HG03108 (cell line): Measurements from ENCODE around the gene VSTM1.
"Not testable (repeated sequence)": the region's sequence is repeated elsewhere in the genome, so short reads cannot be mapped to it uniquely, and the experiment has no call there.

Experiments
- ATAC-seq: cut with Tn5 transposase; IDR thresholded peaks from one replicate; pipeline ENCODE4 v1.9.1; 2021; ENCODE audit warnings: moderate library complexity; ENCODE audit not compliant: unreplicated experiment

Gene VSTM1

DNA sequence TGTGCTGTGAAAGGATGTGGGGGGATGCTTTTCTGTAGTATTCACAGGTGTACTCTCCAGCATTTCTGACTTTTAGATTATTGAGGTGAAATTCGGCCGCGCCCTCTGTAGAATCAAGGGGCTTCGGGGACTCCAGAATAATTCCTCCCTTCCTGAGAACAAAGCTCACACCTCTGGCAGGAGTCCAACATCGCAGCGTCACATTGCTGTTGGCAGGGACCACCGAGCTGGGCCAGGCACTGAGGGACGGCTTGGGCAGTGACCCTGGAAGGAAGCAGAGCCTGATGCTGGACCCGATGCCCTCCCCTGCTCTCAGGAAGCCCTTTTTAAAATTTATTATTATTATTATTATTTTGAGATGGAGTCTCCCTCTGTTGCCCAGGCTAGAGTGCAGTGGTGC is 11.2 kb upstream of the VSTM1 start:
- ATAC-seq = no peak

DNA sequence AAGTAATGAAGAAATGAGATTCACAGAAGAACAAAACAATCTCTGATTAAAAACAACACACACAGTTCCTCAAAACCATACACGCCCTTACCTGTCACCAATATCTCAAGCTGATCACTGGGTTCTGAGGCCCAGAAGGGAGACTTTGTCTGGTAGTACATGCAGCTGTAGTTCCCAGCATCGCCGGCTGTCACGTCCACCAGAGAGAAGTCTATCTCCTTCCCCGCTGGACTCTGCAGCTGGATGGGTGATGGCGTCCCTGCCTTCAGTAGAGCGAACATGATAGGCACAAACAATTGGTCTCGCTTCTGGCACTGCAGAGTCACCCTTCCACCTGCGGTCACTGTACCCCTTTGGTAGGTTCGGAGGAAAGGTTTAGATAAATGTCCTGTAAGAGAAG is 10.1 kb upstream of the VSTM1 start:
- ATAC-seq = no peak

DNA sequence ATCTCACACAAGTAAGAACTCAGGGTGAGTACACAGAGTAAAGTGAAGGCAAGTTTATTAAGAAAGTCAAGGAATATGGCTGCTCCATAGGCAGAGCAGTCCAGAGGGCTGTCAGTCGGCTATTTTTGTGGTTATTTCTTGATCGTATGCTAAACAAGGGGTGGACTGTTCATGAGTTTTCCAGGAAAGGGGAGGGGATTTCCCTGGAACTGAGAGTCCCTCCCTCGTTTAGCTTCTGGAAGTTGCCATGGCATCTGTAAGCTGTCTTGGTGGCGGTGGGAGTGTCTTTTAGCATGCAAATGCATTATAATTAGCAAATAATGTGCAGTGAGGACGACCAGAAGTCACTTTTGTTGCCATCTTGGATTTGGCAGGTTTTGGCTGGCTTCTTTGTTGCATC is 5.8 kb upstream of the VSTM1 start:
- no peak for ATAC-seq

DNA sequence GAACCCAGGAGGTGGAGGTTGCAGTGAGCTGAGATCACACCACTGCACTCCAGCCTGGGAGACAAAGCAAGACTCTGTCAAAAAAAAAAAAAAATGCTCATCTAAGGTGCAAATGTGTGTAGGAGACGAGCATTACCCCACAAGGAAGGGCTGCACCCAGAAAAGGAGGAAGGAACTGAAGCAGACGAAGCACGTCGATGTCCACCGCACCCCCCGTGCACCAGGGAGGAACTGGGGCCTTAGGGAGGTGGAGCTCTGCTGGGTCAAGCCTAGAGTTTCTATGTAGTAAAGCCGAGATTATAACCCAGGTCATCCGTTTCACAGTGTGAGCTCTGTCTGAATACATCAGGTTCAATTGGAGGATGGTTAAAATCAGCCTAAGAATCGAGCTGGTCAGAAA is 1.1 kb downstream of the VSTM1 start:
- no peak for ATAC-seq

DNA sequence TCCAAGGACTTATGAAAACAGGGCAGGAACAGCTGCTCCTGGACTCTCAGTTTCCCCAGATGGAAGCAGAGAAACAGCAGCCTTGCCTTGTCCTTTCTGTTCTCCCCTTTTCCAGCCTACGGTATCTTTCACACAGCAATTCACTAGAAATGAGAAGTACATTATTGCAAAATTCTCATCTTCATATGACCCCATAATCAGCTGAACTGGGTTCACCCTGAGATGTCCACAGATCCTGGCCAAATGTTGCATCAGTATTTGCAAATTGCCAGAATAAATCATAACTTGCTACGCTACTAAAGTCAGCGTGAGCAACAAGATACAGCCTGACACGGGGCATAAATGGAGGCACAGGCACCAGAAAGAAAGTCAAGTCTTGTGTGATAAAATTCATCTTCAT is 16.1 kb downstream of the VSTM1 start:
- no peak for ATAC-seq

DNA sequence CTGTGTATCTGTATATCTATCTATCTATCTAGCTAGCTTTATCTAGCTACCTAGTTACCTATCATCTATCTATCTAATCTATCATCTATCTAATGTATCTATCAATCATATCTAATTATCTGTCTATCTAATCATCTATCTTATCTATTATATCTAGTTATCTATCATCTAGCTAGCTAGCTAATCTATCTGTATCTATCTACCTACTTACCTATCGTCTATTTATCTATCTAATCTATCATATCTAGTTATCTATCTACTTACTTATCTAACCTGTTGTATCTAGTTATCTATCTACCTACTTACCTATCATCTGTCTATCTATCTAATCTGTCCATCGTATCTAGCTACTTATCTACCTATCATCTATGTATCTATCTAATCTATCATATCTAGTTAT is 17.9 kb downstream of the VSTM1 start:
- ATAC-seq = no peak

DNA sequence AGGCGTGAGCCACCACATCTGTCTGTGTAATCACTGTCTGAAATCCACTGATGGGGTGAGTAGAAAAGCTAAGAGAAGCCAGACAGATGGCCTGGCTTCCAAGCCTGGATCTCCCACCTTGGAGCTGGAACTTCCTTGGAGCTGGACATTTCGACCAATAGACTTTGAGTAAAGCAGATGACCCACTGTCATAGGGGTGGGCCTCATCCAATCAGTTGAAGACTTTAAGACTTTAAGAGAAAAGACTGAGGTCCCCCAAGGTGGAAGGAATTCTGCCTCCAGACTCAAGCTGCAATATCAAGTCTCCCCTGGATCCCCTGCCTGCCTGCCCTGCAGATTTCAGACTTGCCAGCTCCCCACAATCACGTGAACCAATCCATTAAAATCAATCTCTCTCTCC is 20.7 kb downstream of the VSTM1 start:
- ATAC-seq = no peak

DNA sequence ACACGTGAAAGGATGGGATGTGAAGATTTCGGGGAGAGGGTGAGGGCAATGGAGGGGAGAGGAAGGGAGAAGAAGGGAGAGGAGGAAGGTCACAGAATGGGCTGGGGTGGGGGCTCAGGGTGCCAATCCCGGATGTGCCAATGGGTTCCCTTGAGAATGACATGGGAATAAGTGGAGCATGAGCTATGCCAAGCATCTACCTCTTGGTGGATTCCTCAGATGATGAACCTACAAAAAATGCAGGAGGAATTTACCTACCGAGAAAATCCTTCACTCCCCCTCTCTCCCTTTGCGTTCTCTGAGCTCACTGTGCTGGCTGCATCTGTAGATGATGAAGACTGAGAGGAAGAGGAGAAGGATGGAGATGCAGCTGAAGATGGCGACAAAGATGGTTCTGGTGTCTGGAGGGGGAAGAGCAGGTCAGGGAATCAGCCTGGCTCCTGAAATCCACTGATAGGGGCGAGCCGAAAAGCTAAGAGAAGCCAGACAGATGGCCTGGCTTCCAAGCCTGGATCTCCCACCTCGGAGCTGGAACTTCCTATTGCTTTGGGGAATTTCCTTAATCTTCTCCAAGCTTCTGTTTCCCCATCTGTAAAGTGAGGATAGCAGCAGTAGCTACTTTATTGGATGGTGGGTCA is 21.6 kb downstream of the VSTM1 start:
- ATAC-seq = no peak

DNA sequence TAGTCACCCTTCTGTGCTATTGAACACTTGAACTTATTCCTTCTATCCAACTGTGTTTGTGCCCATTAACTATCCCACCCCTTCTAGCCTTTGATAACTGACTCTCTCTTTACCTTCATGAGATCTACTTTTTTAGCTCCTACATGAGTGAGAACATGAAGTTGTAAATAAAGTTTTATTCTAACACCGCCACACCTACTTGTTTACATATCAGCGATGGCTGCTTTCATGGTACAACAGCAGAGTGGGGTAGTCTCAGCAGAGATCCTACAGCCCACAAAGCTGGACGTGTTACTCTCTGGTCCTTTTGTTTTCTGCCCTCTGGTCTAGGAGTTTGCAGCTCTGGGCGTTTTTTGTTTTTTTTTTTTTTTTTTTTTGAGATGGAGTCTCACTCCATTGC is 23.7 kb downstream of the VSTM1 start:
- ATAC-seq = no peak

DNA sequence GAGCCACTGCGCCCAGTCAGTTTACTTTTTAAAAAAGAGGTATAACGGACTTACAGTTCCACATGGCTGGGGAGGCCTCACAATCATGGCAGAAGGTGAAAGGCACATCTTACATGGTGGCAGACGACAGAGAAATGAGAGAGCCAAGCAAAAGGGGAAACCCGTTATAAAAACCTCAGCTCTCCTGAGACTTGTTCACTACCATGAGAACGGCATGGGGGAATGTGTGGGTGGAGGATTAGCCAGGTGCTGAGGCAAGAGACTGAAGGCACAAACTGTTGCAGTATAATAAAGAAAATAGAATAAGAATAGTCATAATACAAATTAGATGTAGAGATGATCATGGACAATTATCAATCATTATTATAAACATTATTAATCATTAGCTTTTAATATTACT is 27.2 kb downstream of the VSTM1 start:
- ATAC-seq = not testable (repeated sequence)

DNA sequence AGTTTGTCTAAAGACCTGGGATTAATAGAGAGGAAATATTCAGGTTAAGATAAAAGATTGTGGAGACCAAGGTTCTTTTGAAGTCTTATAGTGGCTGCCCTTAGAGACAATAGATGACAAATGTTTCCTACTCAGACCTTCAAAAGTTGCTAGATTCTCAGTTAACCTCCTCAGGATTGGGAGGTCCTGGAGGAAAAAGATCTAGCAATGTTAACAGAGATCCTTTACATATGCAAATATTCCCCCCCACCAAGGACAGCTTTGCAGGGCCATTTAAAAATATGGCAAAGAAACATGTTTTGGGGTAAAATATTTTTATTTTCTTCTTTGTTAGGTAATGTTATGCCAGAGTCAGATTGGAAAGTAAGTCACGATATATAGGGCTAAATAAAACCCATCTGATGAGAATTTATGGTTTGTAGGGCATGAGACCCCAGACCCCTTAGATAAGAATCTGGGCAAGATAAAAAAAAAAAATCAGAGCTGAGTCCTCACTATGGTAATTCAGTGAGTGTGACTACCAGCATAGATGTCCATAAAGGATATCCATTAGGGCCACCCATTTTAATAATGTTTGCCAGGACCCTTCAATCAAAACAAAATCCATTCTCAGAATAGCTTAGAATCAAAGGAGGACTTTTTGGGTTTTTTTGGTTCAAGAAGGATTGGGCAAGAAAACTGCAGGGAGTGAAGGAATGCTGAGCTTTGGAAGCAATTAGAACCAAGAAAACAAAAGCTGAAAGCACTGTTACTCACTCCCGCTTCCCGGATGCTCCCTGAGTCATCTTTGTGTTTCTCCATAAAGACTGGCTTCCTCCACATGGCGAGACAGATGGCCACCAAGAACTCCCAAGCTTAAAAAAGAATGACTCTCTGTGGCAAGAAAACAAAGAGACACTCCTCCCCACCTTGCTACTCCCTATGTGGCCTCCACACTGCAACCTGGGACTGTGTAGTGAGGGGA is 28.2 kb downstream of the VSTM1 start:
- ATAC-seq = no peak

DNA sequence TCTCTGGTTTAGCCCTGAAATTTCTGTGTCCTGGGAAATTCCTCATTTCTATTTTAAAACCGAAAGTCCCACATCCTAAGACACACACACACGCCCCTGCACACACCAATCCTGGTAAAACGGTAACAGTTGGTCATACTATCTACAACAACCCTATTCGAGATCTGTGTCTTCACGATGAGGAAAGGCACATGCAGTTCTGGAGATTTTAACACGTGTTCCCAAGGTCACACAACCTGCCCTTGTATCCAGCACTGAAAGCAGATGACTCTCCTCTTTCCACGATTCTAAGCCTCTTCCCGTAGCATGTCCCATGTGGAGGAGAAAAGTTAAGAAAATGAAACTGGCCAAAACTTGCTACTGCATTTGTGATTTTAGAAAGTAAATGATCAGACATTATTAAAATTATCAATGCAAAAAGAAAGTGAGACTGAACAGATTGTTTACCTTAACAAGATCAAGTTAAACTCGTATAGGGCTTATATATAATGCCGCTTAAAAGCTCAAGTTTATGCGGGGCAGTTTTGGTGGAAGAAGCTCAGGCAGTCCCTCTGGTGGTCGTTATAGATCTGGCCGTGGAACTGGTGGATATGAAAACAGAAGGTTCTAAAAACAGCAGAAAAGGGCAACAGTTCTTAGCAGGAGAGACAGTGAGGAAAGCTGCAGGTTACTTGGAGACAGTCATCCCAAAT is 32.7 kb downstream of the VSTM1 start:
- ATAC-seq = no peak

DNA sequence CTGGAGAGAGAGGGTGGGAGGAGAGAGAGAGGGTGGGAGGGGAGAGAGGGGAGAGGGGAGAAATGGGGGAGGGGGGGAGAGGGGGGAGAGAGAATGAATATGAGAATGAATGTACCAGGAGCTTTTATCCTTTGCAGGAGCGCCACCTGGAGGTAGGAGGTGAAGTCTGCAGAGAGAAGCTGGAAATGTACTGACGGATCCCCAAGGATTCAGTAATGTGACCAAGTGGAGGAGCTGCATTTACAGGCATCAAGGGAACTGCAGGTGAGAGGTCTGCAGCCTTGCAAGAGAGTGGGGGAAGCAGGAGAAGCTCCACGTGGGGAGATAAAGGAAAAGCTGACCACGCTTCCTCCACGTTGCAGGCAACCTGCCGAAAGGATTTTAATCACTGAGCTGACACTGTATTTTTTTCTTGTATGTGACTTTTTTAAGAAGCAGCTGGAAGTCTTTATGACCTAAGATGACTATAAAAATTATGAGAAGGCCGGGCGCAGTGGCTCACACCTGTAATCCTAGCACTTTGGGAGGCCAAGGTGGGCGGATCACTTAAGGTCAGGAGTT is 33.7 kb downstream of the VSTM1 start:
- no peak for ATAC-seq

DNA sequence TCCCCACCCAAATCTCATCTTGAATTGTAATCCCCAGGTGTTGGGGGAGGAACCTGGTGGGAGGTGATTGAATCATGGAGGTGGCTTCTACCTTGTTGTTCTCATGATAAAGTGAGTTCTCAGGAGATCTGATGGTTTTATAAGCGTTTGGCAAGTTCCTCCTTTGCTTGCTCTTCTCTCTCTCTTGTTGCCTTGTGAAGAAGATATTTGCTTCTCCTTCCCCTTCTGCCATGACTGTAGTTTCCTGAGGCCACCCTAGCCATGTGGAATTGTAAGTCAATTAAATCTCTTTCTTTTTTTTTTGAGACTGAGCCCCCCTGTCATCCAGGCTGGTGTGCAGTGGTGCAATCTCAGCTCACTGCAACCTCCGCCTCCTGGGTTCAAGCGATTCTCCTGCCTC is 34.4 kb downstream of the VSTM1 start:
- ATAC-seq = no peak

DNA sequence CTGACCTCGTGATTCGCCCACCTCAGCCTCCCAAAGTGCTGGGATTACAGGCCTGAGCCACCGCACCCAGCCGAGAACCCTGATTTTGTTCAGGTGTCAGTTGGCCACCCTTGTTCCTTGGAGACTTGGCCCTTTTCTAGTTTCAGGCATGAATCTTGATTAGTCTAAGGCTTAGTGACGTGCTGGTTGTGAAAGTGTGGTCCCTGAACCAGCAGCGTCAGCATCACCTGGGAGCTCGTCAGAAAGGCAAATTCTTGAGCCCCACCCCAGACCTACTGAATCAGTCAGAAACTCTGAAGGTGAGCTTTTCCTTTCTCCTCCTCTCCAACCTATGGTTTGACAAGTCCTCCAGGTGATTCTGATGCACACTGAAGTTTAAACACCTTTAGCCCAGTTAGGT is 37.0 kb downstream of the VSTM1 start:
- ATAC-seq = no peak

DNA sequence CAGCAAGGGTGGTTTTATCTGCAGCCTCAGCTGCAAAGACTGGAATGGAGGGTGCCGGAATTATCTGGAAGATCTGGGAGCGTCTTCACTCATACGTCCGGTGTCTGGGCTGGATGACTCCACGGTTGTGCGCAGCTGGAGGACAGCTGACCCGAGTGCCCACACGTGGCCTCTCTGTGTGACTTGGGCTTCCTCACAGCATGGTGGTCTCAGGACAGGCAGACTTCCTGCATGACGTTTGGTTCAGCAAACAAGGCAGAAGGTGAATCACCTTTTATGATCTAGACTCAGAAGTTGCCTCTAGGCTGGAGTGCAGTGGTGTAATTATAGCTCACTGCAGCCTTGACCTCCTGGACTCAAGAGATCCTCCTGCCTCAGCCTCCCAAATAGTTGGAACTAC is 39.0 kb downstream of the VSTM1 start:
- ATAC-seq = no peak

DNA sequence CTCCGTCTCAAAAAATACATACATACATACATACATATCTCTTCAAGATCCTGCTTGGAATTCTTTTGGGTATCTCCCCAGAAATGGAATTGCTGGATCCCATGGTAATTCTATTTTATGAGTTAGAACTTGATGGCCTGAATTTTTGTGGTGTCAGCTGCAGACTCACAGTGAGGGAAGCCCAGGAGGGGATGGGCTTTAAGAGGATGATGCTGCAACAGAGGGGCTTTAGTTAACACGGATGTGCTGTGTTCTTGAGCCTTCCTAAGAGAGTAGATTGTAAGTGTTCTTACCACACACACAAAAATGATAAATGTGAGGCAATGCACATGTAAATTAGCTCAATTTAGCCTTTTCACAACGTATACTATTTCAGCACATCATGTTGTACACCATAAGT is 40.5 kb downstream of the VSTM1 start:
- no peak for ATAC-seq

DNA sequence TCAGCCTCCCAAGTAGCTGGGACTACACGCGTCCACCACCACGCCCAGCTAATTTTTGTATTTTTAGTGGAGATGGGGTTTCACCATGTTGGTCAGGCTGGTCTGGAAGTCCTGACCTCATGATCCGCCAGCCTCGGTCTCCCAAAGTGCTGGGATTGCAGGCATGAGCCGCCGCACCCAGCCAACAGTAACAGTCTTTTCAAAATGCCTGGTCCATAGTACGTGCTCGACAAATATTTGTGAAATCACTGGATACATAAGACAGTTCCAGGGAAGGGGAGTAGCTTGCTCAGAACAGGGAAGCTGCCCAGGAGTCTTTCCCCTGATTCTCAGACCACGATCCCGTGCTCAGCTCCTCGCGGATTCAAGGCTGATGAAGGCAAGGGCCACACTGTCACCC is 41.8 kb downstream of the VSTM1 start:
- ATAC-seq = no peak

DNA sequence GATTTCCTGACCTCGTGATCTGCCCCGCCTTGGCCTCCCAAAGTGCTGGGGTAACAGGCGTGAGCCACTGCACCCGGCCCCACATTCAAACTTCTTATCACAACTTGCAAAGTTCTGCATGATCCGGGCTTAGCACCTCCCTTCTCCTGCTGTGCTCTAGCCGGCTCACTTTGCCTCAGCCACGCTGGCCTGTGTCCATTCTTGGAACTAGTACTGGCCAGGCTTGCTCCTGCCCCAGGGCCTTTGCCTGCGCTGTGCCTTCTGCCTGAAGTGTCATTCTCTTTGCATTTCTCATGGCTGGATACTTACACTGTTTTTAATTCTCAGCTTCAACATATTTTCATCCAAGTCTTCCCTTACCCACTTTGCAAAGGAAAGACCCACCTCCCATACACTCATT is 42.3 kb downstream of the VSTM1 start:
- ATAC-seq = no peak

DNA sequence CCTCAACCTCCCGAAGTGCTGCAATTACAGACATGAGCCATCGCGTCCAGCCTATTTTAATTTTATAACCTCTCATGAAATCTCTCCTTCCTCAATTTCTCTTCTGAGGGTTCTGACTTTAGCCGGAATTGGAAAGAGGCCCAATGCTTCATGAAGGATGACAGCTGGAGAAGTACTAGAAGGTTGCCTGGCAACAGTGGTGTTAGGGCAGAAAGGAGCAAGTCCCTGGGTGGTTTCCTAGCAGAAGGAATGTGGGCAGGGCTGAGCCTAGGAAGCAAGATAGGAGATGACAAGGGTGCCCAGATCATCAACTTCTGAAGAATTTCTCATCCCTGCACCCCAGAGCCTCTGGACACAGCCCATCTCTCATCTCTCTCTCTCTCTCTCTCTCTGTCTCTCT is 46.4 kb downstream of the VSTM1 start:
- no peak for ATAC-seq

DNA sequence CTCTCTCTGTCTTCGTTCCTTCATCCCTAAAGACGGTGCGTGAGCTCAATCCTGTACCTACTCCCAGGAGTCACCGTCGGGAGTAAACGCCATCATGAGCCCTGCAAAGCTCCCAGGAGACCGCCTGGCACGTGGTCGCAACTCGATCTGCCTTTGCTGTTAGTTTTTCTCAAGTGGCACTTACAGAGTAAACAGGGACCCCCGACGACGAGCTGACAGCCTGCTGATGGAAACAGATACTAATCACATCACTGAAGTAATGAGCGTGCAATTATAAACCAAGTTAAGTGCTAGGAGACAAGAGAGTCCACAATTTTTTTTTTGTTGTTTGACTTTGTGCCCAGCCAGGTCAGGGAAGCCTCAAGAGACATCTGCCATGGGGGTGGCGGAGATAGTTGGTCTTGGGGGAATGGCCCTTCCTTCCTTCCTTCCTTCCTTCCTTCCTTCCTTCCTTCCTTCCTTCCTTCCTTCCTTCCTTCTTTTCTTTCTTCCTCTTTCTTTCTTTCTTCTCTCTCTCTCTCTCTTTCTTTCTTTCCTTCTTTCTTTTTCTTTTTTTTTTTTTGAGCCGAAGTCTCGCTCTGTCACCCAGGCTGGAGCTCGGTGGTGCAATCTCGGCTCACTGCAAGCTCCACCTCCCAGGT is 48.7 kb downstream of the VSTM1 start:
- no peak for ATAC-seq
